Brain pericyte (primary cell): ENCODE data around the gene CCDC188.

Experiments used
- DNase-seq: peaks from one replicate; pipeline ENCODE4 v3.0.0-alpha.2; 2012; ENCODE audit warnings: low read depth, low spot score

The CCDC188 gene

DNA sequence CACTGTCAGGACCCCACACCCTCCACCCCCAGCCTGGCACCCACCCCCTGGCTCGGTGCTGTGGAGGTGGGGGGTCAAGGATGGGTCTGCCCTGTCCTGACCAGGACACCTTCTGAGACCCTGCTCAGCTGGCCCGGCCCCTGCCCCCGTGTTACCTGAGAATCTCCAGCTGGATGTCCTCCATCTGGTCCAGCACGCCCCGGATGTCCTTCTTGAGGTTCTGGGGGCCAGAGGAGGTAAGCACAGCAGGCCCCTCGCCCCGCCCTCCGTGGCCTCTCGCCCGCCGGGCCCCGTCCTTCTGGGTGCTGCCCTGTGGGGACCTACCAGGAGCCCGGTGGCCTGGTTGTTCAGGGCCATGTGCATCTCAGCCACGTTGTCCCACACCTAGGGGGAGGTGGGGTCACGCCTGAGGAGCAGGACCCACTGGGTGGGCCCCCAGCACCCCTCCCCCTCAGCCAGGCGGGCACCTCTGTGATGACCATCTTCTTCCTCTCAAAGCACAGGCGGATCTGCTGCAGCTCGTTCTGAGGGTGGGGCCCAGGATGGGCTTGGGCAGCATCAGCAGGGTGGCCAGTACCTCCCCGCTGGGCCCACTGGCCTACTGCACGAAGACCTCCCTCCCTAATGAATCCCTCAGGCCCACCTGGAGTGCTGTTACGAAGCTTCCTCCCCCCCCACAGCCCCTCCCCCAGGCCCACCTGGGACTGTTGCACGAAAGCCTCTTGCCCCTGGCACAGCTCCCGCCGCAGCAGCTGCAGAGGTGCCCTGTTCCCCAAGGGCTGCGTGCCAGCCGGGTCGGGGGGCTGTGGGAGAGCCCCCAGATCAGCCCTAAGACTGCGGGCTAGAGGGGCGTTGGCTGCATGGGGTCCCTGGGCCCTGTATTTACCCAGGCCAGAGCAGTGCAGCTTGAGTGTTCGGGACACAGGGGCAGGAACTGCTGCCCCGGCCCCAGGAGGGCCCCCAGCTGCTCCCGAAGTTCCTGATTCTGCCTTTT lies 1.3 kb downstream of the CCDC188 start:
- no peak for DNase-seq

DNA sequence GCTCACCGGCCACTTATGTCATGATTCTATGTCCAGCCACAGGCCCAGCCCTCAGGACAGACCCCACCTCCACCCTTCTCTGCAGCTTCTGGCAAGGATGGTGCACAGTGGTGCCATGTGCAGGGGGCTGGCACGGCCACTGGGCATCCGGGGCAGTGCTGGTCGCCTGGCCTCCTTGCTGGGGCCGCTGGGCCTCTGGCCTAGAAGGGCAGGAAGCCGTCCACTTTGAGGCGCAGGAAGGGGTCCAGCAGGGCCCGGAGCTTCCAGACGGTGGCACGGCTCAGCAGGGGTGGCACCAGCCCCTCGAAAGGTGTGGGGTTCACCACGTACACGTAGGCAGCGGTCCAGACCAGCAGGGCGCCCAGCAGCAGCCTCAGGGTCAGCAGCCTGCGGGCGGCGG lies 2.4 kb downstream of the CCDC188 start:
- DNase-seq, result no peak

DNA sequence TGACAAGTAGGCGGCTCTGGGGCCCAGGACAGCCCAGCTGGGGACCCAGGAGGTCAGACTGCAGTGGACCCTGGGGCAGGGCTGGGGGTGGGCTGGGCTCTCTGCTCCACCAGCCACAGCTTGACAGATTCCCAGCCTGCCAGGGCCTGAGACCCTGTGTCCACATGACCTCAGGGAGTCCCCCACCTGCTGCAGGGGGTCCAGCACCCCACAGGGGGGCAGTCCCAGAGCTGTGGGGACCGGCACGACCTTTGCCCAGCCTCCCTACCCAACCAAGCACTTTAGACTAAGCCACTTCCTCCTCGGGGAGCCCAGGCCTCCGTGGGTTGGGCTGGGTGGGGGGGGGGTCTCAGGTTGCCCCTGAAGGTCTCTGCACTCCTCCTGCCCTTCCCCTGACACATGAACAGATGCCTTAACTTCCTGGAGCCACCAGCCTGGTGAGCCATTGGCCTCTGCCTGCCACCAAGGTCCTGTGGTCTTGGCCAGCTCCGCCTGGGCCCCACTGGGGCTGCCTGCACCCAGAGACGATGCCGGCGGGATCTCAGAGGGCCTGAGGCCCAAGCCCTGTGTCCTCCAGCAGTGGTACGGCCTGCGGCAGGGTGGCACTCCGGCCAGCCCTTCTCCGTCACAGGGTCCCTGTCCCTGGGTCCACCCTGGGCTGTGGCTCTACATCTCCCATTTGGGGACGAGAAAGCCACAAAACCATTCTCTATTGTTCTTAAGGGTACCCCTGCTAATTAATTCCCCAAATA lies 3.4 kb downstream of the CCDC188 start:
- no peak for DNase-seq

DNA sequence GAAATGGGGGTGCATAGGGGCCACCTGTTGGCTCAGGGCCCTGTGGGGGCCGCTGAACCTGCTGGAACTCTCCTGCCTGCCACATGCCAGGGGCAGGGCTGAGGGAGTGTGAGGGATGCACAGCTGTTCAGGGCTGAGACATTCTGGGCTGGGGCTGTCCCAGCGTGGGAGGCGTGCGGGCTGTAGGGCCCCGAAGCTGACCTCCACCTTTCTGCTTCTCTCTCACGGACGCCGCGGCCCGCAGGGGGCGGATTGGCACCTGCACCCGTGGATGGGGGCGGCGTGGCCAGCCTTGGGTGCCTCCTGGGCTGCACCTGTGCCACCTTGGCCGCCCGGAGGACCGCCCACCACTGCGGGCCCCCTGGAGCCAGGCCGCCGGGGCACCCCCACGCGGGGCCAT lies 4.1 kb downstream of the CCDC188 start:
- DNase-seq, result no peak

DNA sequence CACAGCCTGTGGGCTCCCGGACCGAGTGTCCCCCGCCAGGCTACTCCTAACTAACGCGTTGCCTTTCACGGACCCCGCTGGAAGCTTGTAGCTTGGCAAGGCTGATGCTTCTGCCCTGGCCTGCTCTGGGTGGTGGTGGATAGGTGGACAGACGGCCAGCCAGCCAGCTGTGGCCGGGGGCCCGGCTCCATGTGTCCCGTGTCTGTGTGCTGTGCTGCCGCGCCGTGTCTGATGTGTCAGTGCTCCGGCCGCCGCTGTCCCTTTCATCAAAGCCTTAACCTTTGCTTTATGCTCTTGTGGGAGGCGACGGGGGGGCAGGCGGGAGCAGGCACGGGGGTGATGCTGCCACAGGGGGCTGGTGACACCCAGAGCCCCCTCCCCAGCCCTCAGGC lies 5.0 kb downstream of the CCDC188 start:
- DNase-seq, result no peak

DNA sequence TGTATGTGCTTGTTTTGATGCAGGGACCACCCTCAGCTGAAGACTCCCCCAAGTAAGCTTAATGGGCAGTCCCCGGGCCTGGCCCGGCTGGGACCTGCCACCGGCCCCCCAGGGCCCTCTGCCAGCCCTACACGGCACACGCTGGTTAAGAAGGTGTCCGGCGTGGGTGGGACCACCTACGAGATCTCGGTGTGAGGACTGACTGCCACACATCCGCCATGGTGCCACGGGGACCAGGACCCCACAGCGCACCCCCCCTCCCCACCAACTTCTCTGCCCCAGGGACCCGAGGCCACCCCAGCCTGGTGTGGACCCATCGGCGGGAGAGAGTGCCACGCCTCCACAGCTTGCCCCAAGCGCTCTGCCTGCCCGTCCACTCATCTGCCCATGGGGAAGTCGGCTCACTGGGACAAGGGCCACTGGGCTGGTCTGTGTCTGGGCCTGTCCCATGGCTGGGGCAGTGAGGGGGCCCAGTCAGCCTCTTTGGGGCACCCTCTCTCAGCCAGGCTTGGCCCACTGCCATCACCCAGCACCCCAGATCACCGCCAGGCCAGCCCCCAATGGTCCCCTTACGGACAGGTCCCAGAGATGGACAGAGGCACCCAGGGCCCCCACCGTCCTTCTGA lies 5.5 kb downstream of the CCDC188 start:
- DNase-seq, result no peak

DNA sequence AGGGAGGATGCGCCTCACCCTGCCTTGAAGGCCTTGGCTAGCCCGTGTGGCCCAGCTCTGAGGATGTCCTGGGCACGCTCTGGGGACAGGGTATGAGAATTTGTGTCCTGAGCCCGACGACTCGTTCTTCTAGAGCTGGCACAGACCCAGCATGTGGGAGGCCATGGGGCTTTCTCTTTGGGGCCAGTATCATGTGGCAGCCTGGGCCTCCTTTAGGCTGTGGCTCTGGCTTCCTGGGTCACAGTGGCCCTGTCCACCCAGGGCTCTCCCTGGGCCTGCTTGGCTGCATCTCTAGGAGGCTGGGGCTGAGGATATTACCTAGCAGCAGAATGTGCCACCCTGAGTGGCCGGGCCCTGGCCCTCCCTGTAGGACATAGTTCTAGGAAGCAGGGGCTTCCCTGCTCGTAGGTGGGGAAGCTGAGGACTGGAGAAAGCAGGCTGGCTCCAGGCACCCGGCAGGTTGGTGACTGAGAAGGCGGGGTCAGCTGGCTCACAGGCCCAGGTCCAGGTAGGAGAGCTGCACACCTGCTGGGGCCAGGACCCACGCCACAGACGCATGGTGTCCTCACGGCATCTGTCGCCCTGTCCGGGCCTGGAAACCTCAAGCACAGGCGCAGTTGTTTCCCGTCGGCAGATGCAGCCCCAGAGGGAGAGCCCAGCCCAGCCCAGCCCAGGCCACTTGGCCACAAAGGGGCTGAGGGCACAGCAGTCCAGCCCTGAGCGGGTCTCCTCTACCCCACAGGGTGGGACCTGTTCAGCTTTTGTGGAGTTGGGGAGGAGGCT lies 6.8 kb downstream of the CCDC188 start:
- DNase-seq, result no peak

DNA sequence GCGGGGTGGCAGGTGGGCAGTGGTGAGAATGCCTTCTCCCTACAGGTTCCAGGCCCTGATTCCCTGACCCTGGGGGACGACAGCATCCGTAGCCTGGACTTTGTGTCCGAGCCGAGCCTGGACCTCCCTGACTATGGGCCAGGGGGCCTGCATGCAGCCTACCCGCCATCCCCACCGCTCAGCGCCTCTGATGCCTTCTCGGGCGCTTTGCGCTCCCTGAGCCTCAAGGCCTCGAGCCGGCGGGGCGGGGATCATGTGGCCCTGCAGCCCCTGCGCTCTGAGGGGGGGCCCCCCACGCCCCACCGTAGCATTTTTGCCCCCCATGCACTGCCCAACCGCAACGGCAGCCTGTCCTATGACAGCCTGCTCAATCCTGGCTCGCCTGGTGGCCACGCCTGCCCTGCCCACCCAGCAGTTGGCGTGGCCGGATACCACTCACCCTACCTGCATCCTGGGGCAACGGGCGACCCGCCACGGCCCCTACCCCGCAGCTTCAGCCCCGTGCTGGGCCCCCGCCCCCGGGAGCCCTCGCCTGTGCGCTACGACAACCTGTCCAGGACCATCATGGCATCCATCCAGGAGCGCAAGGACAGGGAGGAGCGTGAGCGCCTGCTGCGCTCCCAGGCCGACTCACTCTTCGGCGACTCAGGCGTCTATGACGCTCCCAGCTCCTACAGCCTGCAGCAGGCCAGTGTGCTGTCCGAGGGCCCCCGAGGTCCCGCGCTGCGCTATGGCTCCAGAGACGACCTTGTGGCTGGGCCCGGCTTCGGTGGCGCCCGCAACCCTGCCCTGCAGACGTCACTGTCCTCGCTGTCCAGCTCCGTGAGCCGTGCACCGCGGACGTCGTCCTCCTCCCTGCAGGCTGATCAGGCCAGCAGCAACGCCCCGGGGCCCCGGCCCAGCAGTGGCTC lies 7.9 kb downstream of the CCDC188 start:
- DNase-seq, result no peak

DNA sequence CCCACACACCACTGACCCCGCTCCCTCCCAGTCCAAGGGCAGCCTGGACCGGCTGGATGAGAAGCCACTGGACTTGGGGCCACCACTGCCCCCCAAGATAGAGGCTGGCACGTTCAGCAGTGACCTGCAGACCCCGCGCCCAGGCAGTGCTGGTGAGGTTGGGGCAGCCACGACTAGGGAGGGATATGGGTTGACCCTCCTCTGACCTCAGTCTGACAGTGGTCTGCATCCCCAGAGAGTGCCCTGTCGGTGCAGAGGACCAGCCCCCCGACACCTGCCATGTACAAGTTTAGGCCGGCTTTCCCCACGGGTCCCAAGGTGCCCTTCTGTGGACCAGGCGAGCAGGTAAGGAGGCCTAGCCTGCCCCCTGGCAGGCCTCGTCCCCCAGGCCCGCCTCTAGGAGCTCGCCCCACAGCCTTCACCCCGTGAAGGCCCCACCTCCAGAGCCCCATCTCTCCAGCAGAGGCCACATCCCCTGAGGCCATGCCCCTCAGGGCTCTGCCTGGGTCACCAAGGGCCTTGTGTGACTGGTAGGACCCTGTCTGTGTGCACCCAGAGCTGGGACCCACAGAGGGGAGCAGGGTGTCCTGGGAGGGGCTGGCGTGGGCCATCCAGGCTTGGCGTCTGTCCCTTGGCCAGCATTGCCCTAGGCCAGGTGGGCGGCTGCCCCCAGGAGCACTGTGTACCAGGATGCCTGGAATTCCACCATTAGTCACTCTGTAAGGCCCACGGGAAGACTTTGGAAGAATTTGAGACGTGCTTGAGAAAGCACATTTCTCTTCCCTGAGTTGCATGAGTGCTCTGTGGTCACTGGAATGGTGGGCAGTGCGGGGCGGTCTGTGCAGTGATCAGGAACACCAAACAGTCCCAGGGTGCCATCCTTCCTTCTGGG lies 9.4 kb downstream of the CCDC188 start:
- no peak for DNase-seq

DNA sequence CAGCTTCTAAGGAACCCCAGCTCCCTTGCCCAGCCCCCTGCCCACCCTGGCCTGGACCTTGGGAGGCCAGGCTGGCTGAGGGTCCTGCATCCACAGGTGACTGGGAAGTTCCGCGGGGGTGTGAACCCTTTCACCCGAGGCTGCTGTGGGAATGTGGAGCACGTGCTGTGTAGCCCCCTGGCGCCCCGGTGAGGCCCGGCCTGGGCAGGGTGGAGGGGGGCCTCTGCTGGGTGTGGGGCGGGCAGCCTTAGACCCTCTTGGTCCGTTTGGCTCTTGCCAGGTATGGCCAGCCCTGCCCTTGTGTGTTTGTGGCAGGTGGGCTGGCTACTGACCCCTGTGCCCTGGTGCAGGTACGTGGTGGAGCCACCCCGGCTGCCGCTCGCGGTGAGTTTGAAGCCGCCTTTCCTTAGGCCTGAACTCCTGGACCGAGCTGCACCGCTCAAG lies 10.3 kb downstream of the CCDC188 start:
- DNase-seq, result no peak

DNA sequence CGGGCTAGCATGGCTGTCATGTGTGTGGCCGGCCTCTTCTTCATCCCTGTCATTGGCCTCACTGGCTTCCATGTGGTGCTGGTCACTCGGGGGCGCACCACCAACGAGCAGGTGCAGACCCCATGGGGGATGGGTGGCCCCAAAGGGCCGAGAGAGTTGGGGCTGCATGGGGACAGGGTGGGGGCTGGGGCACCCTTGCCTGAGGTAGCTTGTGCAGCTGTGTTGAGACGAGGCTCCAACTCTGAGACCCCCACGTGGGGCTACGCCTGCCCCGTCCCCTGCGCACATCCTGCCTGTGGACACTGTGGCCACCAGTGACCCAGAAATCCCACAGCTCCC lies 10.8 kb downstream of the CCDC188 start:
- DNase-seq, result no peak

DNA sequence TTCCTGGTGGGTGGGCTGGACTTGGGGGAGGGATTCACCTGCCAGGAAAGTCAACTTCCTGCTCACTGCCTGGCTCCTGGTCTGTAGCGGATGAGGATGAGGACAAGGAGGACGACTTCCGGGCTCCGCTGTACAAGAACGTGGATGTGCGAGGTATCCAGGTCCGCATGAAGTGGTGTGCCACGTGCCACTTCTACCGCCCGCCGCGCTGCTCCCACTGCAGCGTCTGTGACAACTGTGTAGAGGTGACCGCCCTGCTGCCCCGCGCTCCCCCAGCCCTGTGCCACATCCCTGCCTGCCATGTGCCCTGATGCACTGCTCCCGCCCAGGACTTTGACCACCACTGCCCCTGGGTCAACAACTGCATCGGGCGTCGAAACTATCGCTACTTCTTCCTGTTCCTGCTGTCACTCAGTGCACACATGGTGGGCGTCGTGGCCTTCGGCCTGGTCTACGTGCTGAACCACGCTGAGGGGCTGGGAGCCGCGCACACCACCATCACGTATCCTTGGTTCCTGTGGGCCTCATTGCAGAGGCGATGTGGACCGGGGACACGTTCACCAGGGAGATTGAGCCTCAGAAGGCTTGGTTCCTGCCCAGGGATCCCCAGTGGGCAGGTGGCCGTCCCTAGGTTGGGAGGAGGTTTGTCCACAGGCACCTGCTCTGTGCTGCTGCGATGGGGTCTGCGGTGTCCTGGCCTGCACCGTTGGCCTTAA lies 11.3 kb downstream of the CCDC188 start:
- DNase-seq, result no peak

DNA sequence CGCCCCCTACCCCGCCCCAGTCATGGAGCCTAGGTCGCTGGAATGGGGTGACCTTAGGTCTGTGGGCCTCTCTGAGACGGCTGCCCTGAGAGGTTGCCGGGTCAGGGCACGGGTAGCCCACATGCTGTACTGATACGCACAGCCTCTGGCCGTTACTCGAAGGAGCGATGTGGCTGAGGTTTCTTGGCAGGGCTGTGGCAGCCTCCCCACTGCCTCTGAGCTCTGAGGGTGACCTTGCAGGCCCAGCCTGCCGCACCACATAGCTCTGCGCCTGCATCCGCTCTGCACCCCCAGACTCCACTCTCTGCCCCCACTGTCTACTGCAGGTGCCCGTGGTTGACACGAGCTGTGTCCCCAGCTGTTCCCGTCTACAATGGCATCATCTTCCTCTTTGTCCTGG lies 12.0 kb downstream of the CCDC188 start:
- DNase-seq, result no peak

DNA sequence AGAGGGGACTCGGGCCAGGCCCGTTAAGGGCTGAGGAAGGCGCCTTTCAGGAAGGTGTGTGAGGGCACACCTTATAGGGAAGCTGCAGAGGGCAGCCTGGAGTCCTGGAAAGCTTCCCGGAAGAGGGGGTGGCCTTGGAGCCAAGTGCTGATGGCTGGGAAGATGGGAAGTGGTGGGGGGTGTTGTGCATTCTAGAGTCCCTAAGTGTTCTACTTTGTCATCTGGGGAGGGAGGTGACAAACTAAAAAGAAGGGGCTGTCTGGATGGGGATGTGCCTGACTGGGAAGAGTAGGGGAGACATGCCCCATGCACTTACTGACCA lies 12.5 kb downstream of the CCDC188 start:
- DNase-seq, result no peak

DNA sequence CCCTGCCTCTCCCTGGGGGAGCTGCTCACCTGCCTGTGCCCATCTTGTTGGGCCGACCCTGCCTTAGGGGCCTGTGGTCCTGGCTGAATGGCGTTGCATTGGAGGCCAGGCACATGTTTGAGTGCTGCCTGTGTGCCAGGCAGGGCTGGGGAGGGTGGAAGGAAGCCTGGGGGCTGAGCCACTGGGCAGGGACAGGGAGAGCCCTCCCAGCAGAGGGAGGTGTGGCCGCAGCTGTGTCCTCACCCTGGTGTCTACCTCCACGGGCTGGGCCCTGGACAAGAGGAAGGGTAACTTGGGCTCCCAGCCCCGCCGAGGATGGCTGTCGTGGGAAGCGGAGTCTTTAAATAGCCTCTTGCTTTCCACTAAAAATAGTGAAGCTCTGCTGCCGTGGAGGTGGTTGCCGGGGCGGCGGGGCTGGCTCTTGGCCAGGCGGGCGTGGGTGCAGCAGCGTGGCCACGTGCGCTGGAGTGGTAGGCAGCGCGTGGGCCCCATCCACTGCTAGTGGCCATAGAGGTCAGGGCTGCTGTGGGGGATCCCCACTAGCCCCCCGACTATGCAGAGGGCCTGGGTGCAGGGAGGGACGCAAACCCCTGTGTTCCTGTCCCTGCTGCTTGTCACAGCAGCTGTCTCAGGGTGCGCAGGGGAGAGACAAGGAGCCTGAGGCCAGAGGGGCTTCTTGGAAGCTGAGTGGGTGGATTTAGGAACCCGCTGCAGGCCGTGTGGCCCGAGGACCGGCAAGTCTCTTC lies 13.0 kb downstream of the CCDC188 start:
- DNase-seq, result no peak

DNA sequence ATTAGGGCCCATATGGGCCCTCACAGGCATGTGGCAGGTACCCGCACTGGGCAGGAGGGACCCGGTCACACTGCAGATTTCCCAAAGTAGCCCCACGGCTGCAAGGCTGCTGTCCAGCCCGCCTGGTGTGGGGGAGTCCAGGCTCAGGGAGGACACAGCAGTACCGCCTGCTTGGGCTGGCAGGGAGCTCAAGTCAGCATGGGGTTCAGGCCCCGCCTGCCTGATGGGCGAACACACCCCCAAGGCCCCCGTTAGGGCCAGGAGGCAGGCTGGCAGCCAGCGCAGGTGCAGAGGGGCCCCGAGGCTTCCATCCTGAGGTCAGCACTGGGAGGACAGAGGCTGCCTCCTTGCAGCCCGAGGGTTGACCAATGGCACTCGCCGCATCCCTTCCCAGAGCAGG lies 13.7 kb downstream of the CCDC188 start:
- DNase-seq, result no peak

DNA sequence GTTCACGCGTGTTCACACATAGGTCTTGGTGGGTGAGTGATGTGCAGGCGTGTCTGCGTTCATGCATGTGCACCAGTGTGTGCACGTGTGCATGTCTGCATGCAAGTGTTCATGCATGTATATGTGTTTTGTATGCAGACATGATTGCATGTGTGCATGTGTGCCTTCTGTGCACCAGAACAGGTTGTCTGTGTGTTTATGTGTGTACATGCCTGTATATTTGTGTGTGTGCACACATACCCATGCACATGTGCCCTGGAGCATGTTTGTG lies 14.3 kb downstream of the CCDC188 start:
- no peak for DNase-seq

DNA sequence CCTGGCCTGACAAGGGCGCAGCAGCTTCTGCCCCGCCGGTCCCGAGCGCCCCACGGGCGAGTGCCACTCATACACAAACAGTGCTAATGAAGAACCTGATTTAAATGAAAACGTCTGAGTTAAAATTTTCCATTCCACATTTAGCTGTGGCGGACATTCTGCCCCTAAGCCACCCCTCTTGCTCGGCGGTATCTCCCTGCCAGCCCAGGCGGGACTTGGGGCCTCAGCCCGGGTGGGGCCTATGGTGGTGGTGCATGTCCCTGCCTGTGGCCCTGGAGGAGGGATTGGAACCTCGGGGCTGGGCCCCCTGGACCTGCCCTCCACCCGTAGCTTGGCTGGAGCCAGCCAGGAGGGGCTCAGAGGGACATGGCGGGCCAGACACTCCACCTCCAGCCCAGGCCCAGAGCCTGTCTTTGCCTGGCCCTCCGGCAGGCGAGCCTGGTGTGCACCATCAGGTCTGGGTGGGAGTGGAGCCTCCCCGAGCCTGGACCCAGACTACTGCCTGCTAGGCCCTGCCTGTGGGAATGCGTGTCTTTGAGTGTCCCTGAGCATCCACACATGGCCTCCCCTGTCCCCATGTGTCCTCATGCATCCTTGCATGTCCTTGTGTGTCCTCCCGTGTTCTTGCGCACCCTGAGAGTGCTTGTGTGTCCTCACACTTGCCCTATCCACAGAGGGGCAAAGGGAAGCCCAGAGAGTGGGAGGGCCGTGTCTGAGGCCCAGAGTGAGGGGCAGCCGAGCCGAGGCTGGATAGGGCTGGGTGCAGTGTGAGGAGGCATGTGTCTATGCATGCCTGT lies 14.9 kb downstream of the CCDC188 start:
- DNase-seq, result no peak
